Measurements from ENCODE around the gene PPP2R2C. TPM values are rescaled to one million over a fixed set of nuclear protein-coding genes. Genes with fewer than 3 reads are reported as not detected.

PPP2R2C gene
- total and polyA plus RNA-seq, 2 experiments from 2014 or later: not detected

DNA sequence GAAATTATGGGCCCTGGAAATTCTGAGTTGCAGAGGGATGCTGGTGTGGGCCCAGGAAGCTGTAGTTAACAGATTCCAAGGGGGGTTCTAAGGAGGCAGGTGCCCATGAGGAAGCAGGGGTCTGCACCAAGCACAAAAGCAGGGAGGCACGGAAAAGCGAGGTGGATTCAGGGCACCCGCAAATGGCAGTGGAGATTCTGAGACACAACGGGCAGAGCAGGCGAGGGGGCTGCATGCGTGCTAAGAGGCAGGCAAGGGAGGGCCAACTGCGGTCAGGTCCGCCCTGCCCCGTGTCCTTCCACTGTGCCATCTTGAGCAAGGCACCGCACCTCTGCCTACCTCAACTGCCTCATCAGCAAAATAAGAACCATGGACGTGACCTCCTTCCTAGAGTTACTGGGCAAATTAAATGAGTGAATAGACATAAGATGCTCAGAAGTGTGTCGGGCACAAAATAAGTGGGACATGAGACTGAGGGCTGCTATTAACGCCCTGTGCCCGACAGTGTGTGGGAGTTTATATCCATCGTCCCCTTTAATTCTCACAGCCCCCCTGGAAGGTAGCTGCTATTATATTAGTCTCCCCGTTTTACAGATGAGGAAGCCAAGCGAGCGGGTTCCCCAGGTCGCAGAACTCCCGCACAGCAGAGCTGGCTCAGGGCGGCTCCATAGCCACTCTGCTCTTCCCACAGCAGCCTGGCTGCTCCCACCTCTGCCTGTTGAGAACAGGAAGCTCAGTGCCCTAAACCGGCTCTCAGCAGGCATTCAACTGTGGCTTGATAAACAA, 67.6 kb downstream of the PPP2R2C start:
- H3K9ac ChIP-seq: no peak overlapping the region
- no peak overlapping the region for H2AFZ ChIP-seq
- no peaks in the 10 kb centered on the region for H4K20me1 ChIP-seq (ENCODE audit: insufficient read depth)
- H3K9me2 ChIP-seq (ENCODE audit: insufficient read depth): no peaks in the 10 kb centered on the region
- H3K4me3 ChIP-seq: no peak overlapping the region
- H3K9me3 ChIP-seq (ENCODE audit: low read depth): no peaks in the 10 kb centered on the region
- in situ Hi-C loops (cut with MboI): no loop called here
- no peaks in the 10 kb centered on the region for H3K4me1 ChIP-seq (ENCODE audit: insufficient read depth)
- H3F3A ChIP-seq (ENCODE audit: insufficient read depth): no peaks in the 10 kb centered on the region
- H3K4me2 ChIP-seq (ENCODE audit: unreplicated experiment): no peak overlapping the region
- no peak overlapping the region for H3K27ac ChIP-seq
- 48 to 54% methylated on average over 21 to 22 of the region's 22 CpGs for WGBS, 2 experiments (ENCODE audit: low coverage in 1 of 2, low lambda C conversion rate in 2 of 2, missing lambda C conversion rate in 2 of 2)
- DNase-seq: no peak
- no peaks in the 10 kb centered on the region for H3K36me3 ChIP-seq (ENCODE audit: low read depth)
- no peak for TF ChIP-seq EZH2 (IDR thresholded peaks at IDR 0.05; ENCODE audit: insufficient read depth, poor library complexity, severe bottlenecking)
- no peak for TF ChIP-seq EZH2phosphoT487 (IDR thresholded peaks at IDR 0.05; ENCODE audit: insufficient read depth, low read depth)
- H3K27me3 ChIP-seq (replicated peaks; ENCODE audit: insufficient read depth): peaks cover 19% of the 10 kb centered on the region; the same call in 1 of the 2 replicates
- no peaks in the 10 kb centered on the region for H3K79me2 ChIP-seq (ENCODE audit: insufficient read depth)

DNA sequence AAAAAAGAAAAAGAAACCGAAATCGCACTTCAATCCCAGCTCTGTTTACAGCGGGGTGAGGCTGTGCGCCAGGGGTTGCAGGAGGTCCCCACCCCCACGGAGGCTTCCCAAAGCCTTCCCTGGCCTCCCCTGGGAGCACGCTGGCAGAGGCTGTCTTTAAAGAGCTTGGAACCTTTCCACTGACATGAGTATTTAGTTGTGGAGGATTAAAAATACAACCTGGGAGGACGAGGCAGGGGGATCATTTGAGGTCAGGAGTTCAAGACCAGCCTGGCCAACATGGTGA, 69.1 kb downstream of the PPP2R2C start:
- TF ChIP-seq EZH2 (IDR thresholded peaks at IDR 0.05; ENCODE audit: insufficient read depth, poor library complexity, severe bottlenecking): no peak
- TF ChIP-seq EZH2phosphoT487 (IDR thresholded peaks at IDR 0.05; ENCODE audit: insufficient read depth, low read depth): no peak
- Histone ChIP-seq H3K9me2 (ENCODE audit: insufficient read depth) (no peaks in the 10 kb centered on the region), H3K27me3 (replicated peaks; ENCODE audit: insufficient read depth) (peaks cover 25% of the 10 kb centered on the region), H2AFZ (no peak overlapping the region), H3K4me3 (no peak overlapping the region), H3K9ac (no peak overlapping the region), H3F3A (ENCODE audit: insufficient read depth) (no peaks in the 10 kb centered on the region), H3K27ac (no peak overlapping the region), H3K4me2 (ENCODE audit: unreplicated experiment) (no peak overlapping the region), H3K36me3 (ENCODE audit: low read depth) (no peaks in the 10 kb centered on the region), H3K9me3 (ENCODE audit: low read depth) (no peaks in the 10 kb centered on the region), H3K4me1 (ENCODE audit: insufficient read depth) (no peaks in the 10 kb centered on the region), H4K20me1 (ENCODE audit: insufficient read depth) (no peaks in the 10 kb centered on the region), H3K79me2 (ENCODE audit: insufficient read depth) (no peaks in the 10 kb centered on the region)
- 2 to 3% methylated on average over 7 of the region's 7 CpGs for WGBS, 2 experiments (ENCODE audit: low coverage in 1 of 2, low lambda C conversion rate in 2 of 2, missing lambda C conversion rate in 2 of 2)
- no peak for DNase-seq
- in situ Hi-C loops (cut with MboI): no loop called here

DNA sequence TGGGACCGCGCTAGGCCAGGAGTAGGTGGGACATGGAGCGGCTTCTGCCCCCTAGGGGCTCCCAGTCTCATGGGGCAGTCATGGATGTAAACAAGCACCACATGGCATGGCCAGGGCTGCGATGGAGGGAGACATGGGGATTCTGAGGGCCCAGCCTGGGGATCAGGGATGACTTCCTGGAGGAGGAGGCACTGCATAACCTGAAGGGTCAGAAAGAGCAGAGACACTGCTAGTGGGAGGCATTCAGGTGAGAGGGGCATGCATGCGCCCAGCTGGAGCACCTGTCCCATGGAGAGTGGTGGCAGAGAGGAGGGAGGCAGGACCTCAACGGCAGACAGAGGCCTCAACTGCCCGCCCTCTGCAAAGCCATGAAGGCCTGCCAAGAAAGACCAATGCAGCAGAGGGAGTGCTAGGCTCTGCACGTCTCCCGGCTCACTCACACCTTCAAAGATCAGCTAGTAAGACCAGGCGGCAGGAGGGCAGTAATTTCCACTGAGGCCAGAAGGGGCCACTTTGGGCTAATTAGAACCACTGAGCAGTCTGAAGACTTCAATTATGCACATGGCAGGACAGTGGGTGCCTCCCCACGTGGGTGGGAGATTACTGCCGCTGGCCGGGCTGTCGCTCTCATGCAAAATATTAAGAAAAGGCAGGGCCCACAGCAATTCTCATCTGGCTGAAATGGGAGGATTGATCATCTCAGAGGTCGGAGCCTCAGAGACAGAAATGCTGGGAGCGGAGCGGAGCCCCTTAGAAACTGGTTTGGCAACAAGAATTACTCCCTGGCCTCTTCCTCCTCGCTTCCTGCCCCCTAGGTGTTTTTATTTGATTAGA, 69.6 kb downstream of the PPP2R2C start:
- in situ Hi-C loops (cut with MboI): no loop called here

DNA sequence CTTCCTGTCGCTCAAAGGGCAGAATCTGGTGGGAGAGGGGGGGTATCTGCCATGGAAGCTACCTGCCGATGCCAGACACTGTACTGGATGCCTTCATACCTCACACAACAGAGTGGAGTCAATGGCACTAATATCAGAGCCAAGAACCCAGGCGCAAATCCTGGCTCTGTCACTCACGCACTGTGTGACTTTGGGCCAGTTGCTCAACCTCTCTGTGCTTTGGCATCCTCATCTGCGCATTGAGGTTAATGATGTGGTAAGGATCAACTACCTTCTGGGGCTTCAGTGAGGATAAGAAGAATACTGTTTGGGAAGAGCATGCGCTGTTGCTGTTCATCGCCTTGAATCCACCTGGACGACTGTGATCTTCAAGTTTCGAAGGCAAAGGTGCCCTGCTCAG, 70.6 kb downstream of the PPP2R2C start:
- no peak overlapping the region for H2AFZ ChIP-seq
- H3K27ac ChIP-seq: no peak overlapping the region
- no peaks in the 10 kb centered on the region for H3K79me2 ChIP-seq (ENCODE audit: insufficient read depth)
- H4K20me1 ChIP-seq (ENCODE audit: insufficient read depth): no peaks in the 10 kb centered on the region
- no peaks in the 10 kb centered on the region for H3K4me1 ChIP-seq (ENCODE audit: insufficient read depth)
- H3K4me2 ChIP-seq (ENCODE audit: unreplicated experiment): no peak overlapping the region
- DNase-seq: no peak
- H3K9me2 ChIP-seq (ENCODE audit: insufficient read depth): no peaks in the 10 kb centered on the region
- in situ Hi-C loops (cut with MboI): no loop called here
- no peaks in the 10 kb centered on the region for H3K36me3 ChIP-seq (ENCODE audit: low read depth)
- H3K27me3 ChIP-seq (replicated peaks; ENCODE audit: insufficient read depth): peaks cover 25% of the 10 kb centered on the region
- no peak overlapping the region for H3K4me3 ChIP-seq
- no peaks in the 10 kb centered on the region for H3K9me3 ChIP-seq (ENCODE audit: low read depth)
- TF ChIP-seq EZH2 (IDR thresholded peaks at IDR 0.05; ENCODE audit: insufficient read depth, poor library complexity, severe bottlenecking): no peak
- no peak for TF ChIP-seq EZH2phosphoT487 (IDR thresholded peaks at IDR 0.05; ENCODE audit: insufficient read depth, low read depth)
- no peaks in the 10 kb centered on the region for H3F3A ChIP-seq (ENCODE audit: insufficient read depth)
- 68 to 74% methylated on average over 9 of the region's 9 CpGs for WGBS, 2 experiments (ENCODE audit: low coverage in 1 of 2, low lambda C conversion rate in 2 of 2, missing lambda C conversion rate in 2 of 2)
- H3K9ac ChIP-seq: no peak overlapping the region

More for the DNA sequence above, 69.6 kb downstream of the PPP2R2C start:
- no peak overlapping the region for H2AFZ ChIP-seq
- no peak overlapping the region for H3K27ac ChIP-seq
- no peak overlapping the region for H3K4me3 ChIP-seq
- no peaks in the 10 kb centered on the region for H3K79me2 ChIP-seq (ENCODE audit: insufficient read depth)
- H3K27me3 ChIP-seq (replicated peaks; ENCODE audit: insufficient read depth): peaks cover 25% of the 10 kb centered on the region
- no peak overlapping the region for H3K9ac ChIP-seq
- no peaks in the 10 kb centered on the region for H3K4me1 ChIP-seq (ENCODE audit: insufficient read depth)
- no peaks in the 10 kb centered on the region for H4K20me1 ChIP-seq (ENCODE audit: insufficient read depth)
- no peak overlapping the region for H3K4me2 ChIP-seq (ENCODE audit: unreplicated experiment)
- no peak for TF ChIP-seq EZH2phosphoT487 (IDR thresholded peaks at IDR 0.05; ENCODE audit: insufficient read depth, low read depth)
- no peak for TF ChIP-seq EZH2 (IDR thresholded peaks at IDR 0.05; ENCODE audit: insufficient read depth, poor library complexity, severe bottlenecking)
- no peaks in the 10 kb centered on the region for H3K36me3 ChIP-seq (ENCODE audit: low read depth)
- H3K9me2 ChIP-seq (ENCODE audit: insufficient read depth): no peaks in the 10 kb centered on the region
- 17 to 18% methylated on average over 16 to 18 of the region's 18 CpGs for WGBS, 2 experiments (ENCODE audit: low coverage in 1 of 2, low lambda C conversion rate in 2 of 2, missing lambda C conversion rate in 2 of 2)
- H3K9me3 ChIP-seq (ENCODE audit: low read depth): no peaks in the 10 kb centered on the region
- DNase-seq: no peak
- H3F3A ChIP-seq (ENCODE audit: insufficient read depth): no peaks in the 10 kb centered on the region
